EL (cell line): Measurements from ENCODE around the gene FRMD8.

Experiments used
- DNase-seq: peaks from one replicate; pipeline ENCODE4 v3.0.0-alpha.2; 2016

FRMD8 gene

GRCh38 chr11:65386307-65387140 lies at the start of gene FRMD8:
FRMD8 (plus strand) TSS chr11:65386637; CDS start chr11:65387037, 400 bp downstream.
- DNase-seq, result peak; percentile 81

DNA sequence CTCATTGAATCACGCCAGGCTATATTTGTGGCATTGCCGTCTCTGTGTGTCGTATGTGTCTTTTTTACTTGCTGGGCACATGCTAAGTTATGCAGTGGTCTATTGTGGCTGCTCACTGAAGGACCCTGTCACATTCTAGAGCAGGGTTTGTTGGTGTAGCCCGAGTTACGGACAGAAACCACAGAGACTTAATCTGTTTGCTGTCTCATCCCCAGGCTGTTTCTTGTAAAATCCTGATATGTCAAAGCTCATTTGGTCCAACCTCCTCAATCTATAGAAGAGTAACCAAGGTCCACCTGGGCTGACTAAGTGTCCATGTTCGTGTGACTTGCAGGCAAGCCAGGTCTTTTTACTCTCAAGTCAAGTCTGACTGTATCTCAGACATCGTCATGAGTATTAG lies 47.8 kb upstream of the FRMD8 start:
- DNase-seq, result no peak

GRCh38 chr11:65340226-65340625 lies 46.2 kb upstream of the FRMD8 start:
- no peak for DNase-seq

DNA sequence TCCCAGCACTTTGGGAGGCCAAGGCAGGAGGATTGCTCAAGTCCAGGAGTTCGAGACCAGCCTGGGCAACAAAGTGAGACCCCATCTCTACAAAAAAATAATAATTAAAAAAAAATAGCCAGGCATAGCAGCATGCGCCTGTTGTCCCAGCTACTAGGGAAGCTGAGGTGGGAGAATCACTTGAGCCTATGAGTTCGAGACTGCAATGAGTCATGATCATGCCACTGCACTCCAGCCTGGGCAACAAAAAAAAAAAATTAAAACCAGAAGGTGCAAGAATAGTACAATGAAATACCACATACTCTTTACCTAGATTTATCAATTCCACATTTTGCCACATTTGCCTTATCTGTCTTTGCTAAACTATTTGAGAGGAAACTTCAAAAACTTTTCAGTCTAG lies 44.6 kb upstream of the FRMD8 start:
- DNase-seq, result no peak

- no peak for DNase-seq
These were observed 34.9 kb upstream of the FRMD8 start for GRCh38 chr11:65351511-65351910.

- DNase-seq, result peak; percentile 26
These were observed 33.7 kb upstream of the FRMD8 start for GRCh38 chr11:65352783-65353182.

DNA sequence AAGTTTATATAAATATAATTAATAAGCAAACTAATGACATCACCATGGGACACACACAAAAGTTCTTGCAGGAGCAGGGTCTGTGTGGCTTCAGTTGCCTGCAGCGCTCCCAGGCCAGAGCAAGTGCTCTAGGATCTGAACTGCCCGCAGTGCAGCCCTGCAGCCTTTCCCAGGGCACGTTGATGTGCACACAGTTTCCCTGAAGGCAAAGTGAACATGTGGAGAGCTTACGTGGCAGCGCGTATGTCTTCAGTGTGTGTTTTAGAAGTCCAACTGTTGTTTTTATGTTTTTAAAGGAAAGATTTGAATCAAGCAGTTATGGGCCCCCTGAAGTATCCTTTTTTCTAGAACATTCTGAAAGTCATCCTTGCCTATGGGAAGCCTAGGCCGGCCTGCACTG lies 33.1 kb upstream of the FRMD8 start:
- DNase-seq, result no peak

DNA sequence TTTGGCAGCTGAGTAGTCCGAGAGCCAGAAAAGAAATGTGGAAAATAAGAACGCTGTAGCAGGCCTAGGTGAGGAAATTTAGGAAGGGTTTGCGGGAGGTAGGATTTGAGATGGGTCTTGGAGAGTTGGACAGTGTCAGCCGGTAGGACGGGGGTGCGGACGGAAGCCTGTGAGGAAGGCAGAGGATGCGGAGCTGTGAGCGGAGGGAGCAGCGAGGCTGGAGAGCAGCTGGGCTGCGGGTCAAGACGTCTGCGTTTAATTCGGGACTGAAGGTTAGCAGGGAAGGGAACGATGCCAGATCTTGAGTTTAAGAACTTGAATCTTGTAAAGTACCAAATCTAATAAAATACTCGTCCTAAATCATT lies 32.6 kb upstream of the FRMD8 start:
- no peak for DNase-seq

DNA sequence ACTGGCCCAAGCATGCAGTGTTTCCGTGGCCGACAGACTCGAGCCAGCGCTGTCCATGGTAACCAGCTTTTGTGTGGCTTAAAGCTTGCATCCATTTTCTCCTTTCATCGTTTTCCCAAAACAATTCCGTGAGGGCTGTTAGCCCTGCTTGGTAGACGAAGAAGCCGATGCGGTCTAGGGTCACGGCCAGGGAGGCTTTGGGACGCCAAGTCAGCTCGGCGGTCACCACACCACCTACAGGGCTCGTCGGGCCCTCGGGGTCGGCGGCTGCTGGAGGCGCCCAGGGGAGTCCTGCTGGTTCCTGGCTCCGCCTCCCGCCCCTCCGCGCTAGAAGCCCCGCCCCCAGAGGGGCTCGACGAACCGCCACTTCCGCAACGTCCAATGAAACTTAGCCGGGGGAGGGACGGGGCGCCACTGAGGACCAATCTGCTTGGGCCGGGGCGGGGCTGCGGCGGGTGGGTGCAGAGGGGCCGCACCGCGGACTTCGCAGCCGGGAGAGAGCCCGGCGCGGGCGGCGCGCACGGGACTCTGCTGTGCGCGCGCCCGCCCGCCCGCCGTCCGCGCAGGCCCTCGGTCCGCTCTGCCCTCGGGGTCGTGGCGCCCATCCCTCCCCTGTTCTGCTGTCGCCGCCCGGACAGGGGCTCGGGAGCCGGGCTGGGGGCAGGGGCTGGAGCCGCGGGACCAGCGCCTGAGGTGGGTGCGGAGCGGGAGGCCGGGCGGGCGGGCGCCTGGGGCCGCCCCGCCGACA lies 32.0 kb upstream of the FRMD8 start, which contains the start of gene TIGD3:
Gene TIGD3, plus strand, starts transcription at position 487 of the 748 bp plus-strand sequence. CDS start 1,058 bp downstream, outside the sequence.
- peak; percentile 97 for DNase-seq

- DNase-seq, result peak; percentile 27
These were observed 31.2 kb upstream of the FRMD8 start for GRCh38 chr11:65355013-65355775.

DNA sequence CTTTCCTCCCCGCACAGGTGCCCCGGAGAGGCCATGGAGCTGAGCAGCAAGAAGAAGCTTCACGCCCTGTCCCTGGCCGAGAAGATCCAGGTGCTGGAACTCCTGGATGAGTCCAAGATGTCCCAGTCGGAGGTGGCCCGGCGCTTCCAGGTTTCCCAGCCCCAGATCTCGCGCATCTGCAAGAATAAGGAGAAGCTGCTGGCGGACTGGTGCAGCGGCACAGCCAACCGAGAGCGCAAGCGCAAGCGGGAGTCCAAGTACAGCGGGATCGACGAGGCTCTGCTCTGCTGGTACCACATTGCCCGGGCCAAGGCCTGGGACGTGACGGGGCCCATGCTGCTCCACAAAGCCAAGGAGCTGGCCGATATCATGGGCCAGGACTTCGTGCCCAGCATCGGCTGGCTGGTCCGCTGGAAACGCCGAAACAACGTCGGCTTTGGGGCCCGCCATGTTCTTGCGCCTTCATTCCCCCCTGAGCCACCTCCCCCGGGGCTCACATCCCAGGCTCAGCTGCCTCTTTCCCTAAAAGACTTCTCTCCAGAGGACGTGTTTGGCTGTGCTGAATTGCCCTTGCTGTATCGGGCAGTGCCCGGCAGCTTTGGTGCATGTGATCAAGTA lies 30.6 kb upstream of the FRMD8 start:
- DNase-seq, result peak; percentile 36

DNA sequence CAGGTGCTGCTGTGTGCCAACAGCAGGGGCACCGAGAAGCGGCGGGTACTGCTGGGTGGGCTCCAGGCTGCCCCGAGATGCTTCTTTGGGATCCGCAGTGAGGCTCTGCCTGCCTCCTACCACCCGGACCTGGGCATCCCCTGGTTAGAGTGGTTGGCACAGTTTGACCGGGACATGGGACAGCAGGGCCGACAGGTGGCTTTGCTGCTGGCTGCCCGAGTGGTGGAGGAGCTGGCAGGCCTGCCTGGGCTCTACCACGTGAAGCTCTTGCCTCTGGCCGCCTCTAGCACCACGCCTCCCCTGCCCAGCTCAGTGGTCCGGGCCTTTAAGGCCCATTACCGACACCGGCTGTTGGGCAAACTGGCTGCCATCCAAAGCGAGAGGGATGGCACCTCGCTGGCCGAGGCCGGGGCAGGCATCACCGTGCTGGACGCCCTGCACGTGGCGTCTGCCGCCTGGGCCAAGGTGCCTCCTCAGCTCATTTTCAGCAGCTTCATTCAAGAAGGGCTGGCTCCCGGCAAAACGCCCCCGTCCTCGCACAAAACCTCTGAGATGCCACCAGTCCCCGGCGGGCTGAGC lies 30.0 kb upstream of the FRMD8 start:
- no peak for DNase-seq

- DNase-seq, result no peak
These were observed 28.5 kb upstream of the FRMD8 start for GRCh38 chr11:65357856-65358356.

DNA sequence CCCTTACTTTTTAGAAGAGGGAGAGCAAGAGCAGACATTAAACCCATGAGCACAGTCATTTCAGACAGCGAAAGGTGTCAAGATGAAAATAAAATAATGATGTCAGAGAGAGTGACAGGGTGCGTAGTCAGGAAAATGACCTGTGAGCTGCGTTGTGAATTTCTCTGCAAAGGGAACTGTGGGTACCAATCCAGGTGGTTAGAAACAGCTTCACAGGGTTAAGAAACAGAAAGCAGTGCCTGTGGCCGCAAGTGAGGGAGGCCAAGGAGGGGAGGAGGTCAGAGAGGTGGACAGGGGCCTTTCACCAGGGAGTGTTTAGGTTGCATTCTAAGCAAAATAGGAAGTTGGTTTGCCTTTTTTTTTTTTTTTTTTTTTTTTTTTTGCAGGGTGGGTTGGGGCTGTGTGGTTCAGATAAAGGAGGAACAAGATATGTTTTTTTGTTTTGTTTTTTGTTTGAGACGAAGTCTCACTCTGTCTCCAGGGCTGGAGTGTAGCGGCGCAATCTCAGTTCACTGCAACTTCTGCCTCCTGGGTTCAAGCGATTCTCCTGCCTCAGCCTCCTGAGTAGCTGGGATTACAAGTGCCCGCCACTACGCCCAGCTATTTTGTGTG lies 24.0 kb upstream of the FRMD8 start:
- DNase-seq, result no peak

DNA sequence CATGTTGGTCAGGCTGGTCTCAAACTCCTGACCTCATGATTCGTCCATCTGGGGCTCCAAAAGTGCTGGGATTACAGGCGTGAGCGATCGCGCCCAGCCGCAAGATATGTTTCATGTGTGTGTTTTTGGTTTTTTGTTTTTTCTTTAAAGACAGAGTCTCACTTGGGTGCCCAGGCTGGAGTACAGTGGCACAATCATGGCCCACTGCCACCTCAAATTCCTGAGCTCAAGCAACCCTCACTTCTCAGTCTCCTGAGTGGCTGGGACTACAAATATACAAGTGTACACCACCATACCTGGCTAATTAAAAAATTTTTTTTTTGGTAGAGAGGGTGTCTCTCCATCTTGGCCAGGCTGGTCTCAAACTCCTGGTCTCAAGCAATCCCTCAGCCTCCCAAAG lies 23.5 kb upstream of the FRMD8 start:
- DNase-seq, result no peak

DNA sequence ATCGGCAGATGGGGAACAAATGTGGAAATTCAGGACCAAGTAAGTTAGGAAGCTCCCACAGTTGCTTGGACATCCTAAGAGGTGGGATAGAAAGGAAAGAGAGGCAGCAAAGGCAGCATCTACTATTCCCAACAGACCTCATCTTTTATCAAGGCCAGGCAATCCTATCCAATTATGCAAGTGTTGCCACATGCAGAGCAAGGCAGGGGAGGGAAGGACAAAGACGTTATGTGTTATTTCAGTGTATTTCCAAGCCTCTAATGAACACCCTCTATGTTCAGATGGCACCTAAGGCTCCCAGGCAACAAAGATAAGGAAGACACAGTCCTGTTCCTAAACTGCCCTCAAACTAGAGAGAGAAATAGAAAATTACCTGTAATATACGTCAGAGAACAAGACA lies 22.7 kb upstream of the FRMD8 start:
- no peak for DNase-seq

DNA sequence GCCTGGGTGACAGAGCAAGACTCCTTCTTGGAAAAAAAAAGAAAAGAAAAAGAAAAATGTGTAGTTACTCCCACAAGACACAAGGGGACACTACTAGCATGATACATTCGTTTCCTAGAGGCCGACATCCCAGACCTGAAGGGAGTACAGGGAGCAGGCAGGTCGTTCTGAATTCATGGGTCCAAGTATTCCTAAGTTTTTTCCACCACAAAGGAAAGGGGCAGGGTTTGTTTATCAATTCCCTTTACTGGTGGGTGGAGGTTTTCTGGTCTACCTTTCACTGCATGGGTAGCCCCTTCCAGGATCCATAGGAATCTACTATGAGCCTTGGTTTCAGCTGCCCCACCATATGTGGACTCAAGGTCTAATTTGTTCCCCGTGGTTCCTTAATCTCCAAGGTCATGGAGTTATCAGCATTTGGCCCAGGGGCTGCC lies 20.1 kb upstream of the FRMD8 start:
- peak; percentile 80 for DNase-seq

DNA sequence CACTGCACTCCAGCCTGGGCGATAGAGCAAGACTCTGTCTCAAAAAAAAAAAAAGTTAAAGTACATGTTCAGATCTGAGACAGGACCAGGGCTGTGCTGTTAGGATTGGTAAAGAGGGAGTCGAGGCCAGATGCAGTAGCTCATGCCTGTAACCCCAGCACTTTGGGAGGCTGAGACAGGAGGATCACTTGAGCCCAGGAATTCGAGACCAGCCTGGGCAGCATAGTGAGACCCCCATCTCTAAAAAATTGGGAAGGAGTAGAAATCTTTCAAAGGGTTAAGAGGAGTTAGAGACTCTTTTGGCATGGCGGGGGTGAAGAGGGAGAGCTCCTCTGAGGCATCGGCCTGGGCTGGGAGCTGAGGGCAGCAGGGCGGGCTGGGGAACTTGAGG lies 15.8 kb upstream of the FRMD8 start:
- no peak for DNase-seq

- DNase-seq, result no peak
These were observed 12.4 kb upstream of the FRMD8 start for GRCh38 chr11:65373839-65374580.

DNA sequence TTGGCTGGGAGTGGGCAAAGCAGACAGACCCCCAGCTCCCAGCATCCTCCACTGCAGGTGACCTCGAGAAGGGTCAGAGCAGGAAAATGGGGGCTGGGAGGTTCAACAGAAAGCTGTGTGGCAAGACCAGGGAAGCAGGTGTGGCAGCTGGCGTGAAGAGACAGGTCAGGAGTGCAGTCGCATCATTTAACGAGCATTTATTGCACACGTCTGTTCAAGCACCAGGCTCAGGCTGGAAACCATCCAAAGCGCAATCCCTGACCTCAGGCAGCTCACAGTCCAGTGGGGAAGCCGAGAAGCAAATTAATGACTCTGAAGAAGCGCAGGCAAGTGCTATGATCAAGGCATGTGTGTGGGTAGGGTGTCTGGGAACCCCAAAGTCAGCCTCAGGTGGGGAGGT lies 11.4 kb upstream of the FRMD8 start:
- no peak for DNase-seq

DNA sequence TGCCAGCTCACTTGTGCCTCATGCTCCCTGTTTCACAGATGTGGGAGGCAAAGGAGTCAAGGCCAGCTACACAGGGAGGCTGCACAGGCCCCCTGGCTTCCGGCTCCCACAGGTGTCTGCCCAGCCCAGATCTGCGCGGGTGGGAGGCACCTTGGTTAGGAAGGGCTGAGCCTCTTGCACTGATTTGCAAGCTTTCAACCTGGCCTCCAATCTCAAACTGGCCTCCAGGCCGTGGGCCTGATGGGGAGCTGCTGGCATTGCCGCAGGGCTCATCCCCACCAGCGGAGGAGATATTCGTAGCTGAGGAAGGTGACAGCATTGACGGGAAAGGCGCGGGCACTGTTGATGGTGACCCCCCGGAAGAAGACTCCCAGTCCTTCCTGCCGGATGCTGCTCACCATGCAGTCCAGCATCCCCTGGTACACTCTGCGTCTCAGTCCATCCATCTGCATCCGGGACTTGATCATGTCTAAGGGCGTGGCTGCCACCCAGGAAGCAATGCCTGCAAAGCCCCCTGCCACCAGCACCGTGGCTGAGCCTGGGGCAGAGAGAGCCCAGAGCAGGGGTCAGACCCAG lies 10.2 kb upstream of the FRMD8 start:
- no peak for DNase-seq
